ENCODE measurements around the gene PLGRKT. TPM values are rescaled to one million over a fixed set of nuclear protein-coding genes. Genes with fewer than 3 reads are reported as not detected.
"Not testable (repeated sequence)": the region's sequence is repeated elsewhere in the genome, so short reads cannot be mapped to it uniquely, and the experiment has no call there.

The PLGRKT gene
- total and polyA plus RNA-seq, 2 donors (not counting 3 experiments of a cell fraction or from before 2014, with no cell fraction given) = 3.8 to 21.2 TPM

DNA sequence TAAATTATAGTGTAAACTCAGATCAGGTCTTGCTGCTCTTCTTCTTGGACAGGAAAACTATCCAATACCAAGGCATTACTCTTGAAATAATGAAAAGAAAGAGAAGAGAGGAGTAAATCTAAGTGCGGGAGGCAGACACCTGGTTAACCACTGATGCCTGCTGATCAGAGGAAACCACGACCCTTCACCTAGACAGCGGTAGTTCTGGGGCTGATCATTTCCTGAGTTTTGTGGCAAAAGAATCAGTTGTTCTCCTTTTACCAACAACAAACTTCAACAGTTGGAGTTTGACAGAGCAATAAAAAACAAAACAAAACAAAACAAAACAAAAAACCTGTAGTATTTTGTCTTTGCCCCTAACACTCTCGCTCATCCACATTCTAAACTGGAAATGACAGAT is 101.0 kb downstream of the PLGRKT start:
- DNase-seq (ENCODE audit: low read depth, low spot score) = no peak
- dilution Hi-C loops (cut with MboI; ENCODE audit: extremely low pct_ligation_motif_present, low sequenced_read_pairs) = no loop called here
- no peak for FAIRE-seq
- Histone ChIP-seq H3K4me2 (ENCODE audit: insufficient read depth, low read length) (no peak overlapping the region), H3K9me3 (replicated peaks; ENCODE audit: control insufficient read depth, insufficient read depth, low read length) (no peaks in the 10 kb centered on the region), H3K9ac (replicated peaks; ENCODE audit: extremely low read depth, insufficient read depth, low read length) (no peak overlapping the region), H3K4me3 (replicated peaks in 1 of 3; ENCODE audit: insufficient read depth in 1 of 3, low read depth in 1 of 3, low read length in 3 of 3) (no peak overlapping the region), H3K27ac (ENCODE audit: insufficient read depth, low read depth, low read length) (no peak overlapping the region), H3K27me3 (ENCODE audit: control insufficient read depth in 2 of 2, insufficient read depth in 2 of 2, low read length in 2 of 2) (peaks cover 2 to 3% of the 10 kb centered on the region in 2 experiments), H2AFZ (ENCODE audit: low read depth, low read length) (no peak overlapping the region), H4K20me1 (replicated peaks; ENCODE audit: control insufficient read depth, extremely low read depth, insufficient read depth, low read length) (no peaks in the 10 kb centered on the region), H3K4me1 (ENCODE audit: control insufficient read depth, extremely low read depth, insufficient read depth, low read length) (no peaks in the 10 kb centered on the region), H3K36me3 (ENCODE audit: control insufficient read depth in 2 of 2, extremely low read depth in 1 of 2, insufficient read depth in 2 of 2, low read length in 2 of 2) (no peaks in the 10 kb centered on the region), H3K79me2 (ENCODE audit: control insufficient read depth, insufficient read depth, low read length) (no peaks in the 10 kb centered on the region), H3K9me1 (replicated peaks; ENCODE audit: control insufficient read depth, extremely low read depth, insufficient read depth, low read length) (no peaks in the 10 kb centered on the region)
- ChIA-PET POLR2A (no interaction called here), CTCF (no interaction called here)
- intact Hi-C loops (cut with micrococcal nuclease) = no loop called here
- no TSS peak for BruUV-seq (replicated peaks)
- TF ChIP-seq GATA2 (IDR thresholded peaks at IDR 0.05; ENCODE audit: insufficient read depth, insufficient read length, low read depth, low read length) (no peak), MAX (IDR thresholded peaks at IDR 0.05; ENCODE audit: insufficient read depth, insufficient read length) (no peak), POLR2AphosphoS5 (IDR thresholded peaks at IDR 0.05; ENCODE audit: insufficient read depth, low read depth, low read length) (no peak), MYC (IDR thresholded peaks at IDR 0.05; ENCODE audit: low read depth, low read length) (no peak), FOS (IDR thresholded peaks at IDR 0.05; ENCODE audit: borderline replicate concordance, insufficient read depth, low read length) (no peak), JUN (IDR thresholded peaks at IDR 0.05; ENCODE audit: borderline replicate concordance, insufficient read depth, insufficient read length, low read depth) (no peak), POLR2A (IDR thresholded peaks at IDR 0.05; ENCODE audit: low read depth, low read length) (no peak), EZH2 (IDR thresholded peaks at IDR 0.05; ENCODE audit: borderline replicate concordance, low read depth, low read length, severe bottlenecking) (no peak), CTCF (IDR thresholded peaks at IDR 0.05; ENCODE audit: extremely low read depth in 1 of 2, insufficient read depth in 1 of 2, low read depth in 1 of 2, low read length in 2 of 2) (no peak)

DNA sequence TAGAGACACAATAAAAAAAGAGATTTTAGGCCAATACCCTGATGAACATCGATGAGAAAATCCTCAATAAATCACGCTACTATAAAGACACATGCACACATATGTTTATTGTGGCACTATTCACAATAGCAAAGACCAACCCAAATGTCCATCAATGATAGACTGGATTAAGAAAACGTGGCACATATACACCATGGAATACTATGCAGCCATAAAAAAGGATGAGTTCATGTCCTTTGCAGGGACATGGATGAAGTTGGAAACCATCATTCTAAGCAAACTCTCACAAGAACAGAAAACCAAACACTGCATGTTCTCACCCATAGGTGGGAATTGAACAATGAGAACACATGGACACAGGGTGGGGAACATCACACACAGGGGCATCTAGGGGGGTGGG is 106.4 kb downstream of the PLGRKT start:
- BruUV-seq (replicated peaks); dilution Hi-C loops (cut with MboI; ENCODE audit: extremely low pct_ligation_motif_present, low sequenced_read_pairs): not testable (repeated sequence)

More for the DNA sequence above, 106.4 kb downstream of the PLGRKT start:
- H3K9ac ChIP-seq (replicated peaks; ENCODE audit: extremely low read depth, insufficient read depth, low read length); intact Hi-C loops (cut with micrococcal nuclease); H3K27ac ChIP-seq (ENCODE audit: insufficient read depth, low read depth, low read length); H3K4me2 ChIP-seq (ENCODE audit: insufficient read depth, low read length); H3K4me1 ChIP-seq (ENCODE audit: control insufficient read depth, extremely low read depth, insufficient read depth, low read length); H2AFZ ChIP-seq (ENCODE audit: low read depth, low read length); POLR2A ChIA-PET; H3K79me2 ChIP-seq (ENCODE audit: control insufficient read depth, insufficient read depth, low read length); H3K4me3 ChIP-seq (replicated peaks in 1 of 3; ENCODE audit: insufficient read depth in 1 of 3, low read depth in 1 of 3, low read length in 3 of 3); H3K9me3 ChIP-seq (replicated peaks; ENCODE audit: control insufficient read depth, insufficient read depth, low read length); H3K36me3 ChIP-seq (ENCODE audit: control insufficient read depth in 2 of 2, extremely low read depth in 1 of 2, insufficient read depth in 2 of 2, low read length in 2 of 2); H4K20me1 ChIP-seq (replicated peaks; ENCODE audit: control insufficient read depth, extremely low read depth, insufficient read depth, low read length); DNase-seq (ENCODE audit: low read depth, low spot score); FAIRE-seq; H3K9me1 ChIP-seq (replicated peaks; ENCODE audit: control insufficient read depth, extremely low read depth, insufficient read depth, low read length); H3K27me3 ChIP-seq (ENCODE audit: control insufficient read depth in 2 of 2, insufficient read depth in 2 of 2, low read length in 2 of 2): not testable (repeated sequence)
- CTCF ChIA-PET = interaction anchor here (0.9 kb wide), 2 partner anchors 15 to 269 kb away, joined by 3 read pairs; no protein-coding TSS in a partner anchor

Measured in endothelial cell of umbilical vein (primary cell).